Measurements from ENCODE around the gene SLC2A4.

Gene SLC2A4

DNA sequence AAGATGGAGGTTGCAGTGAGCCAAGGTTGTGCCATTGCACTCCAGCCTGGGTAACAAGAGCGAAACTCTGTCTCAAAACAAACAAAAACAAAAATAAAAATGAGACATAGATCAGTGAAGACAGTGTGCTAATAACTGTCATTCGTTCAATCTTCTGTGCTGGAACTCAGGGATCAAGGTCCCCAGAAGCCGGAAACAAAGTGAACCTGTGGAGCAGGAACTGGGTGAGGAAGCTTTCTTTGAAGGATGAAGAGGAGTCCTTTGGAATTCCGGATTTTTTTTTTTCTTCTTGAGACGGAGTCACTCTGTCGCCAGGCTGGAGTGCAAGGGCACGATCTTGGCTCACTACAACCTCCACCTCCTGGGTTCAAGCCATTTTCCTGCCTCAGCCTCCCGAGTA is 2.1 kb upstream of the SLC2A4 start:
- DNase-seq (ENCODE audit: low spot score) = no peak

DNA sequence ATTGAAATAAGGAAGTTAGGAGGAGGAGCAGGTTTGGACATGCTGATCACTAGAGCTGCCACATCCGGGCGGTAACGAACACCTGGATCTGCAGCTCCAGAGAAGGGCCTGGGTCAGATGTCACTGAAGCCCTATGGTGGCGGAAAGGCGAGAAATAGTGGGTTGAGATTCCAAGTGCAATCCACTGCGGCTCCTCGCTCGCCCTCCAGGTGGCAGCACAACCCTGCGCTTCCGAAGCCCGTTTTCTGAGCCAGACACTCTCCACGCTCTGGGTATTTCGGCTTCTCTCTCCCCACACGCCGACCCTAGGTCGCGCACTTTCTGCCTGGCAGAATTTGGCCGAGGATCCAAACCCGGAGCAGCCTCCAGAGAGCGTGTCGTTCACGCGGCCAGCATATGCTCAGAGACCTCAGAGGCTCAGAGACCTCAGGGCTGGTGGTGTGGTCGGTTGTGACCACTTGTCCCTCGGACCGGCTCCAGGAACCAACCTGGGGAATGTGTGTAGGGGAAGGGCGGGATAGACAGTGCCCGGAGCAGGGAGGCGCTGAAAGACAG is 922 bp upstream of the SLC2A4 start:
- peak; percentile 81 for DNase-seq (ENCODE audit: low spot score)

DNA sequence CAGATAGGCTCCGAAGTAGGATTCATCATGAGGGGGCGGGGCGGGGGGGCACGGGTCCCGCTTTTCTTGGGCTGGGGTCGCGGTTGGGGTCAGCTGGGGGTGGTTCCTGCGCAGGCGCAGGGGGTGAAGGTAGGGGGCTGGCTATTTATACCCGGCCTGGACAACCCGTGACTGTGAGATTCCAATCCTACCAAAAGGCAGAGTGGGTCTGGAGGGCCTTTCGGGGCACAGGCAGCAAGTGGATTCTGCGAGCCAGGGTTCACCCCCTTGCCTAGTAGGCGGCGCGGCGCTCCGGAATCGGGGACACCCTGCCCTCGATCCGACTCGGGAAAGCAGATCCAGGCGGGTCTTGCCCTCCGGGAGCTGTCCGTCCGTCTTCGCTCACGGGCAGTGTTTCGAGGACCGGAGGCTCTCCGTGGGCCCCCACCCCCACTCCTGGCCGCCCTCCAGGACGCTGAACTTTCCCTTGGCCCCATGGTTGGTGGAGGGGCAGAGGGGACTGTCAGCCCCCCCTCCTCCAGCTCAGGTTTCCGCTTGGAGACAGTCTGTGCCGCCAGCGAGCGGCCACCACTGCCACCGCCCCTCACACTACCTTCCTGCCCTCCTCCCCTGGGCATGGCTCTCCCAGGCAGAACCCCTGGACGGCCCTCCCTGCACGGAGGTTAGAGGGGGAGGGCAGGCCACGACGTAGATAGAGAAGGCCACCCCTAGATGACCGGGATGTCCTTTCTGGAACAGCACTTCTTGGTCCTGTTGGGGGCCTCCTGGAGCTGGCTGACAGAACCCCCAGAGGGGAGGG is 634 bp downstream of the SLC2A4 start:
- no peak for DNase-seq (ENCODE audit: low spot score)

DNA sequence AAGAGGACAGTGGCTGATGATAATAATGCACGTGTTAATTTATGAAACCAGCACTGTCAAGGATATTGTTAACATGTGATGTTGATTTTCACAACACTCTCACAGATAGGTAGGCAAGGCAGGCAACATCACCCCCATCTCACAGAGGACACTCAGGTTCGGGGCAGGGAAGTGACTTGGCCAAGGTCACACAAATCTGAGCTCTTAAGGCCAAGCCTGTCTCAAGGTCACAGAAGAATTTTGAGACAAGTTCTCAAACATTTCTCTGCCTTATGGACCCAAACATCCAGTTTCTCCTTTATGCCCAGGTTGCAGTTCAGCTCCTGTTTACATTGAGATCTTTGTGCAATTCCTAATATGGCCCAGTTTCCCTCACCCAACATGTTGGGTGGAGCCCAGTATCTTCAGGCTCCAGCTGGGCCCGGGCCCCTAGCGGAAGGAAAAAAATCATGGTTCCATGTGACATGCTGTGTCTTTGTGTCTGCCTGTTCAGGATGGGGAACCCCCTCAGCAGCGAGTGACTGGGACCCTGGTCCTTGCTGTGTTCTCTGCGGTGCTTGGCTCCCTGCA is 1.3 kb downstream of the SLC2A4 start:
- no peak for DNase-seq (ENCODE audit: low spot score)

DNA sequence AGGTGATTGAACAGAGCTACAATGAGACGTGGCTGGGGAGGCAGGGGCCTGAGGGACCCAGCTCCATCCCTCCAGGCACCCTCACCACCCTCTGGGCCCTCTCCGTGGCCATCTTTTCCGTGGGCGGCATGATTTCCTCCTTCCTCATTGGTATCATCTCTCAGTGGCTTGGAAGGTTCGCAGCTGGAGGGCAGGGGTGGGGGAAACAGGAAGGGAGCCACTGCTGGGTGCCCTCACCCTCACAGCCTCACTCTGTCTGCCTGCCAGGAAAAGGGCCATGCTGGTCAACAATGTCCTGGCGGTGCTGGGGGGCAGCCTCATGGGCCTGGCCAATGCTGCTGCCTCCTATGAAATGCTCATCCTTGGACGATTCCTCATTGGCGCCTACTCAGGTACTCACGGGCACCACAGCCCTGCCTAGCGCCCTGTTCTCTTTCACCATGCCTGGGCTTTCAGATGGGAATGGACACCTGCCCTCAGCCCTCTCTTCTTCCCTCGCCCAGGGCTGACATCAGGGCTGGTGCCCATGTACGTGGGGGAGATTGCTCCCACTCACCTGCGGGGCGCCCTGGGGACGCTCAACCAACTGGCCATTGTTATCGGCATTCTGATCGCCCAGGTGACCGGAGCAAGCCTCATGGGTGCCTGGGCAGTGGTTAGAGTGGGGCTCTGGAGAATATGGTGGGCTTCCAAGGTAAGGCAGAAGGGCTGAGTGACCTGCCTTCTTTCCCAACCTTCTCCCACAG is 2.1 kb downstream of the SLC2A4 start:
- no peak for DNase-seq (ENCODE audit: low spot score)

DNA sequence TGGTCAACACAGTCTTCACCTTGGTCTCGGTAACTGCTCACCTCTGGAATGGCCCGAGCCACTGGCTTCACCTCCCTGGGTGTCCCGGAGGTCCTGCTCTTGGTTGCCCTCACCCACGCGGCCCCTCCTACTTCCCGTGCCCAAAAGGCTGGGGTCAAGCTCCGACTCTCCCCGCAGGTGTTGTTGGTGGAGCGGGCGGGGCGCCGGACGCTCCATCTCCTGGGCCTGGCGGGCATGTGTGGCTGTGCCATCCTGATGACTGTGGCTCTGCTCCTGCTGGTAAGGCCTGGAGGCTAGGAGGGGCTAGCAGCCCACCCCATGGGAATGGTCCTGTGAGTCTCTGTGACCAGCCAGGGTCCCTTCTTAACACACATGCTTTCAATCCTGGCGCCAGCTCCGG is 3.4 kb downstream of the SLC2A4 start:
- no peak for DNase-seq (ENCODE audit: low spot score)

DNA sequence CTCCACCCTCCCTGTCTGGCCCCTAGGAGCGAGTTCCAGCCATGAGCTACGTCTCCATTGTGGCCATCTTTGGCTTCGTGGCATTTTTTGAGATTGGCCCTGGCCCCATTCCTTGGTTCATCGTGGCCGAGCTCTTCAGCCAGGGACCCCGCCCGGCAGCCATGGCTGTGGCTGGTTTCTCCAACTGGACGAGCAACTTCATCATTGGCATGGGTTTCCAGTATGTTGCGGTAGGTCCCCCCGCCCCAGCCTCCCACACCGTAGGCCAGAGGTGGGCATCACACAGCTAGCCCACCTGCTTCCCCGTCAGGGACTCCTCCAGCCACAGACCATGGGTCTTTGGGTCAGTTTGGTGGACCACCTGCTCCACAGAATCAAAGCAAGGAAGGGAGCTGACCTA is 4.2 kb downstream of the SLC2A4 start:
- no peak for DNase-seq (ENCODE audit: low spot score)

DNA sequence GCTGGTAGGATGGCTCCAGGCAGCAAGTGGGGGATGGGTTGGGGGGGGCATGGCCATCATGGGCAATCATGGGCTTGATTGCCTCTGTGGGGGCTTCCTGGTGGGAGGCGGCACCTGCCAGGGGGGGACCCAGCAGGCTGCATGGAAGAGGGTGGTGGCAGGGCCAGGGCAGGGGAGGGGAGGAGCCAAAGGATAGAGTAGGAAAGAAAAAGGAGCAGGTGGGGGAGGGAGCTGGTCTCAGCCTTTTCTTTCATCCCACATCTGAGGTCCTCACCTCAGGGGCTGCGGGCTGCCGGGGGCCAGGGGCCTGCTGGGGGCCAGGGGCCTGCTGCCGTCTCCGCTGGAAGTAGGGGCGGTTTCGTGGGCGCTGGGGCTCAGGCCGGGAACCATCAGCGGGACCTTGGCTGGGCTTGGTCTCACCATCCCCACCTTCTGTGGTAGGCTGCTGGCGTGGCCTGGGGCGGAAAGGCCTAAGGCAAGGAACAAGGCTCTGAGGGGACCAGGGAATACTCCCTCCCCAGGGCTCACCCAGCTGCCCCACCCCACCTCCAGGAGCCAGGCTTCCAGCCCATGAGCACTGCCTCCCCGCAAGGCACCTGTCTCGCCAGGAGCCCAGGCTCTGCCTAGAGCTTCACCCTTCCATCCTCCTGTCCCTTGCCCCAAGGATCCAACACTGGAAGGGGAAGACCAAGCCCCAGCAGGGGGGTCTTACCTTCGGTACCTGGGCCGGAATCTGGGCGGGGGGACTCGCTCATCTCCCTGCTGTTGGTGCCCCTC is 7.9 kb downstream of the SLC2A4 start:
- DNase-seq (ENCODE audit: low spot score) = no peak

DNA sequence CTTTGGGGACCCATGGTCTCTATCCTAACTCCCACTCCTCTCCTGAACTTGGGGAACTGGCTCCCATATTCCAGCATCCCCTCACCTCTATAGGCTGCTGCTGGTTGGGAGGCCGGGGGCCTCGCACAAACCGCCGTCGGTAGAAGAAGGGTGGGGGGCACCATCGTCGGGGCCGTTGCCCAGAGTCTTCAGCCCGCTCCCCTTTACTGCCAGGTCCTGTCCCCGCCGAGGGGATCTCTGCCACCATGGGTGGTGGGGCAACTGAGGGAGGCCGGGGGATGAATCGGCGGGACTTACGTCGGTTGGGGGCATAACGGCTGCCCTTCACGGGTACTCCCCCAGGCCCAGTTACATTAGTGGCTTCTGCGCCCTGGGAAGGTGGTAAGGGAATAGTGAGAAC is 8.6 kb downstream of the SLC2A4 start:
- no peak for DNase-seq (ENCODE audit: low spot score)

DNA sequence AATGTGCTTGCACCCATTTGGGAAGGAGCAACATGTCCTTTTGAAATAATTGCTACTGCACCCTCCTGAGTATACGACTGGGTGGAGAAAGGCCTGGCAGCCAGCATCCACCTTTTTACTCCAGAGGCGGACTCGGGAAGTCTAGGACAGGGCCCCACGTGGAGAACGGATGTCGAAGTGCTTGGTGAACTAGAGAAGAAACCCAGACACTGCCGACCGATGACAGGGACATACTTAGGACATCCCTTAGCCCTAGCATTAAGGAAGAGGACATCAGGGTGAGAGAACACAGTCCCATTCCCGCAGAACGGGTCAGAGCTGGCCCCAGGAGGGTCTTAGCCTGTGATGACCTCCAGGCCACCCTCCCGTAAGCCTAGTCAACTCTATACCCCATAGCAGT is 9.2 kb downstream of the SLC2A4 start:
- no peak for DNase-seq (ENCODE audit: low spot score)

DNA sequence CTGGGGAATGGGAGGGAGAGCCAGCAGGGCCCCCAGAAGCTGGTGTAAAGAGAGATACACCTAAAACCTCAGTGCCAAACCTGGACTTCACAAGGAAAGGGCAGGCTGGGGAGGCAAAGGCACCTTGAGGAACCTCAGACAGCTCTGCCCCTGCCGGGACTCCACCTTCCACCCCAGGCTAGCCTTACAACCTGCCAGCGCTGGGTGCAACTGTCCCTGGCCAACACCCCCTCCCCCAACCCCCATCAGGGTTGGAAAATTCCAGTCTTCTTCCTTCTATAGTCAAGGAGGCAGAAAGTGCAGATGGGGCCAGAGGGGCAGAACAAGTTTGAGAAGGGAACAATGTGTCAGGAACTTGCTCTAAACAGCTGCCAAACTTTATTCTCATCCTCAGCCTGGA is 10.7 kb downstream of the SLC2A4 start:
- DNase-seq (ENCODE audit: low spot score) = no peak

DNA sequence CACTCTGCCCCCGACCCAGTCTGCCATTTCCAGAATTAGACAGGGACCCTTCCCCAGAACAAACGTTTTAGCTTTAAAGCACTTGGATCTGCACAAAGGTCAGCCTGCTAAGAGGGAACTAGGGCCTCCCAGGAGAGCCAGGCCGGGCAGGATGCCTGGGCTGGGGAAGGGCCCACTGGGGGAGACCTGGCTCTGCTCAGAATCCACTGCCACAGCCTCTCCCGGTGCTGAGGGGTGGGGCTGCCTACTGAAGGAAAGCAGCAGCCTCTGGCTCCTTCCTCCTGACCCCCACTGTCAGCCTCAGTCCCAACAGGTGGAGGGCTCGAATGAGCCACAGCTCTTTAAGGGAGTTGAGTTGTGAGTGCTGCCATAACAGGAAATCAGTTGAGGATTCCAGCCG is 11.2 kb downstream of the SLC2A4 start:
- no peak for DNase-seq (ENCODE audit: low spot score)

DNA sequence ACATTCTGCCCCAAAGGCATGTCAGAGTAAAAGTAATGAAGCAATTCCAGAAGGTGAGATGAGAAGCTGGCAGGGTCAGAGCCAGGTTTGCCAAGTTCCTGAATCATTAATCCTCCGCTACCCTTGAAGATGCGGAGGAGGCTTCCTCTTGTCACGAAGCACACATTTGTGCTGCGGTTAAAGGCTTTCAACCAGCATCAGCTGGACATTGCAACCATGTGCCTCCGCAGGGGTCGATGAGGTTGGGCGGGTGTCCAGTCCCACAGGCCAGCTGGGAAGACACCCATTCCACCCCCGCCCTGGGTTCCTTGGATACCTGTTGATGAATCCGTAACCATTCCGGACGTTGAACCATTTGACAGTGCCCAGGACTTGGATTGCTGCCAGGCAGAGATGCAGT is 11.6 kb downstream of the SLC2A4 start:
- DNase-seq (ENCODE audit: low spot score) = no peak

DNA sequence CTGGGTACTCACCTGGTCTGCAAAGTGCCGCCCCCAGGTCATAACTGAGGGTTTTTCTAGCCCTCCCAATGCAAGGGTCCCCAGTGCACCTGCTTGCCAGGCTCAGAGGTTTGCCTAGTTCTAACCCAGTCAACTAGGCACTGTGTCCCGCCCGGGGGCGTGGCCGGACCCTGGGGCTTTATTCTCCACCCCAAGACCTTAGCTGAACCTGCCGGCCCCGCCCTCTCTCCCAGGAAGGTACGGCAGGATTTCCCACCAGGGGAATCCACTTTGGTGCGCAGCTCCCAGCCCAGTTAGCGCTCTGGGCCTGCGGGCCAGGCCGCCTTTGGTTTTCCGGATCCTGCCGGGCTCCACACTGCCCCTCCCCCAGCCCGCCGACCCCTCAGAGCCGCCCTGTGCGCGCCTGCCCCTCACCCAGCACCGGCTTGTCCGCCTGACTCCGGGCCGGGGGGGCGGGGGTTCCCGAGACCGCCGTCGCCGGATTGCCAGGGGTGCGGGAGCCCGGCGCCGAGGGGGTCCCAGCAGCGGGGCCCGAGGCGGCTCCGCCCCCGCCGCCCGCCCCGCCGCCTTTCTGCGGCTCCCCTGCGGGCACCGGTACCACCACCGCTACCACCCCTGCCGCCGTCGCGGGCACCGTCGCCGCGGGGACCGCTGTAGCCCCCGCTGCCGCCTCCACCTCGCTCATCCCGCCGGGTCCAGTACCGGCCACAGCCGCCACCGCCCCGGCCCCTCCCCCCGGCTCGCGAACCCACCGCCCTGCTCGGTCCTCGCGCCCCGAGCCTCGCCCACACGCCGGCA is 12.5 kb downstream of the SLC2A4 start:
- no peak for DNase-seq (ENCODE audit: low spot score)

DNA sequence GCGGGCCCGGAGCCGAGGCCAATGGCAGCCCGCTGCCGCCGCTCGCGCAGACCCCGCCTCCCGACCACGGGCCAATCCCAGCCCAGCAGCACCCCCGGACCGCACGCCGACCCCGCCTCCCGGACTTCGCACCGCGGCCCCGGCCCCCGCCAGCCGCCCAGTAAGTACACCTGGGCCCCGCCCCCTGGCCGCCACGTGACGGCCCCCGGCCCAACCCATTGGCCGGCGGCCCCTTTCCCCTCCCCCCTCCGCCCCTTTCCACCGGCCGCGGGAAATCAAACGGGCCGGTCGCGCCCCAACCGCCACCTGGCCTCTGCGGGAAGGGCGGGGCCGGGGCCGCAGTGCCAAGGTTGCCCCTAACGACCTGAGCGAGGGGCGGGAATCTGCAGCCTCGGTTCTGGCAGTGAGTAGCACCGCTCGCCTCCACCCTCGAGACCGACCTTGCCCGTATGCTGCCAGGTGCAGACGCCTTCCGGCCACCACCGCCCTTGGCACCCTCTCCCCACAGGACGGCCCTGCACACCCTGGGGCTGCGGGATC is 13.2 kb downstream of the SLC2A4 start, which contains the start of gene YBX2:
TSS of gene YBX2 (minus strand) at position 26 of the 540 bp plus-strand sequence. CDS start 139 bp downstream, outside the sequence.
- DNase-seq (ENCODE audit: low spot score) = peak; percentile 68

DNA sequence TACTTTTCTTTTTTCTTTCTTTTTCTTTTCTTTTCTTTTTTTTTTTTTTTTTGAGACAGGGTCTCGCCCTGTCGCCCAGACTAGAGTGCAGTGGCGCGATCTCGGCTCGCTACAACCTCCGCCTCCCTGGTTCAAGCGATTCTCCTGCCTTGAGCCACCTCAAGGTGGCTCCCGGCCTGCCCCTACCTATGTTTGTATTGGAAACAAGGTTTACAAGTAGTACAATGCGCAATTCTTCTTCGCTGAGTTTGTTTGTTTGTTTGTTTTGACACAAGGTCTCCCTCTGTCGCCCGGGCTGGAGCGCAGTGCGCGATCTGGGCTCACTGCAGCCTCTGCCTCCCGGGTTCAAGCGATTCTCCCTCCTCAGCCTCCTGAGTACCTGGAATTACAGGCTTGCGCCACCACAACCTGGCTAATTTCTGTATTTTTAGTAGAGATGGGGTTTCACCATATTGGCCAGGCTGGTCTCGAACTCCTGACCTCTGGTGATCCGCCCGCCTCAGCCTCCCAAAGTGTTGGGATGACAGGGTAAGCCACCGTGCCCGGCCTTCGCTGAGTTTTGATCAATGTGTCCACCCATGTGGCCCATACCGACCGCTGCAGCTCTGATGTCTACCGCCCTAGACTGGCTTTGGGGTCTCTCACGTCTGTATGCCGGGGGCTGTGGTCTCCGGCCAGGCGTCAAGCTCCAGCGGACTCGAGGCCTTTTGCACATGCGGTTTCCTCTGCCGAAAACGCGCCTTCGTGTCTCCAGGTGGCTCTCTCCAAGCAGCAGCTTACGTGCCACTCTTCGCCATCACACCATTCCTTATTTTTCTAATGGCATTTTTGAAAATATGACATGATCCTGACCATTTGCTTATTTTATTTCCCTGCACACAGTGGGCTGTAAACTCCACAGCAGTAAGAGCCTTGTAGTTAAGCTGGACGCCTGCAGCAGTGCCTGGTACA is 14.0 kb downstream of the SLC2A4 start:
- DNase-seq (ENCODE audit: low spot score) = no peak

DNA sequence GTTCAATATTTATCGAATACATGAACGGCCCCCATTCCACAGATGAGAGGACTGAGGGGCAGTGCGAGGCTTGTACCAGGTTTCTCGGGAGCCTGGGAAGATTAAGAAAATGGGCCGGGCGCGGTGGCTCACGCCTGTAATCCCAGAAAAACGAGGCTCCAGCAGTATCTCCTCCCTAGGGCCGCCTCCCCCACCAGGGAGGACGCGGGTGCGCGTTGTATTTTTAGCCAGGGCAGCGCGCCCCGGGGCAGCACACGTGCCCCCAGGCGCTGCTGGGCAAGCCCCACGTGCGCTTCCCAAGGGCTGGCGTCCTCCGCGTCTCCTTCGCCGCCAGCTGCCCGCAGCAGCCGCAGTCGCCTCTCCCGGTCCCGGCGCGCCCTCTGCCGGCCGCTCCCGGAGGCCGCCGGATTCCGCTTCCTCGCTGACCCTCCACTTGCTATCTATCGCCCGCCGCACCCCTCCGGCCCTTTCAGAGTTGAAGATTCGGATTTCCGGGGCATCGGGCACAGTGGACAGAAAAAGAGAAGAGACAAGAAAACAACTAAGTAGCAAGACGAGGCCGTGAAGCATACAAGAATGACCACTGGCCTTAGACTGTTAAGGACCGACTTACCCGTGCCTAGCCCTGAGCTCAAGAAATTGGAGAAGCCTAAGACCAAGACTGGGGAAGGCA is 14.8 kb downstream of the SLC2A4 start:
- DNase-seq (ENCODE audit: low spot score) = peak; percentile 60

DNA sequence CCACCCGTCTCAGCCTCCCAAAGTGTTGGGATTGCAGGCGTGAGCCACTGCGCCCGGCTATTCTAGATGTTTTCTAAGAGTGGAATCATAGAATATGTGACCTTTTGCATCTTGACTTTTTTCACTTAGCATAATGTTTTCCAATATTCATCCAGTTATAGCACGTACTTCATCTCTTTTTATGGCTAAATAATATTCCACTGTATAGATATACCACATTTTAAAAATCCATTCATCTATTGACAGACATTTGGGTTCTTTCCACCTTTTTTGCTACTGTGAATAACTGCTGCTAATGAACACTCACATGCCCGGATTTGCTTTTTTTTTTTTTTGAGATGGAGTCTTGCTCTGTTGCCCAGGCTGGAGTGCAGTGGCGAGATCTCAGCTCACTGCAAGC is 22.7 kb downstream of the SLC2A4 start:
- DNase-seq (ENCODE audit: low spot score) = no peak
